H9 (cell line): ENCODE data around the gene COL4A4. TPM values are rescaled to one million over a fixed set of nuclear protein-coding genes. Genes with fewer than 3 reads are reported as not detected.

Experiments used
- DNase-seq: peaks from one replicate; pipeline ENCODE4 v3.0.0-alpha.2; 2017
- H2AFZ ChIP-seq: one replicate; pipeline ENCODE4 v1.6.1; 2013; ENCODE audit warnings: mild to moderate bottlenecking, low read length, control low read depth, moderate library complexity
- H2AK5ac ChIP-seq: 2 replicates; pipeline ENCODE4 v1.6.1; 2013; ENCODE audit warnings: low read length, control low read depth, mixed read lengths; ENCODE audit not compliant: insufficient read length
- H2BK120ac ChIP-seq: one replicate; pipeline ENCODE4 v1.6.1; 2013; ENCODE audit warnings: low read depth, mild to moderate bottlenecking, low read length, control low read depth, inconsistent platforms; ENCODE audit not compliant: poor library complexity, severe bottlenecking
- H2BK12ac ChIP-seq: 2 replicates; pipeline ENCODE4 v1.6.1; 2013; ENCODE audit warnings: low read length, control low read depth, mixed read lengths, low read depth; ENCODE audit not compliant: insufficient read length
- H2BK15ac ChIP-seq: 2 replicates; pipeline ENCODE4 v1.6.1; 2013; ENCODE audit warnings: low read depth, low read length, control low read depth
- H2BK20ac ChIP-seq: one replicate; pipeline ENCODE4 v1.6.1; 2013; ENCODE audit warnings: low read depth, mild to moderate bottlenecking, low read length, control low read depth, inconsistent platforms; ENCODE audit not compliant: poor library complexity, severe bottlenecking
- H2BK5ac ChIP-seq: 2 replicates; pipeline ENCODE4 v1.6.1; 2013; ENCODE audit warnings: low read length, control low read depth, mixed read lengths; ENCODE audit not compliant: insufficient read length
- H3K14ac ChIP-seq: 2 replicates; pipeline ENCODE4 v1.6.1; 2013; ENCODE audit warnings: low read length, control low read depth; ENCODE audit not compliant: insufficient read depth
- H3K18ac ChIP-seq: 2 replicates; pipeline ENCODE4 v1.6.1; 2013; ENCODE audit warnings: low read depth, mild to moderate bottlenecking, mixed read lengths, low read length, control low read depth; ENCODE audit not compliant: insufficient read length
- H3K23ac ChIP-seq: 2 replicates; pipeline ENCODE4 v1.6.1; 2013; ENCODE audit warnings: low read length, control low read depth, mixed read lengths, low read depth; ENCODE audit not compliant: insufficient read length
- H3K23me2 ChIP-seq: 2 replicates; pipeline ENCODE4 v1.6.1; 2013; ENCODE audit warnings: low read depth, mild to moderate bottlenecking, mixed read lengths, low read length, control low read depth; ENCODE audit not compliant: insufficient read length, poor library complexity, severe bottlenecking
- H3K27ac ChIP-seq: 2 replicates; pipeline ENCODE4 v1.5.1; 2013; ENCODE audit warnings: low read length, control low read depth, mixed read lengths, low read depth; ENCODE audit not compliant: insufficient read length
- H3K27me3 ChIP-seq: 2 replicates; pipeline ENCODE4 v1.6.1; 2013; ENCODE audit warnings: low read length, control low read depth, inconsistent platforms; ENCODE audit not compliant: insufficient read depth
- H3K4ac ChIP-seq: 2 replicates; pipeline ENCODE4 v1.6.1; 2013; ENCODE audit warnings: low read depth, mild to moderate bottlenecking, control low read depth, inconsistent platforms, low read length, moderate library complexity
- H3K4me1 ChIP-seq: 2 replicates; pipeline ENCODE4 v1.6.1; 2013; ENCODE audit warnings: low read length, control low read depth, inconsistent platforms; ENCODE audit not compliant: insufficient read depth
- H3K4me2 ChIP-seq: 2 replicates; pipeline ENCODE4 v1.6.1; 2013; ENCODE audit warnings: low read length, control low read depth, mixed read lengths; ENCODE audit not compliant: insufficient read length, insufficient read depth
- H3K56ac ChIP-seq: 2 replicates; pipeline ENCODE4 v1.6.1; 2013; ENCODE audit warnings: low read depth, mild to moderate bottlenecking, mixed read lengths, low read length, control low read depth; ENCODE audit not compliant: insufficient read length
- H3K79me1 ChIP-seq: 2 replicates; pipeline ENCODE4 v1.6.1; 2013; ENCODE audit warnings: low read depth, mild to moderate bottlenecking, moderate library complexity, low read length, control low read depth, inconsistent platforms; ENCODE audit not compliant: insufficient read depth, poor library complexity, severe bottlenecking
- H3K79me2 ChIP-seq: 2 replicates; pipeline ENCODE4 v1.6.1; 2013; ENCODE audit warnings: low read length, control low read depth, inconsistent platforms; ENCODE audit not compliant: insufficient read depth
- H3K9ac ChIP-seq: 2 replicates; pipeline ENCODE4 v1.6.1; 2013; ENCODE audit warnings: low read length, control low read depth, mixed read lengths; ENCODE audit not compliant: insufficient read length; ENCODE audit errors: extremely low read depth
- H3K9me3 ChIP-seq: one replicate; pipeline ENCODE4 v1.6.1; 2013; ENCODE audit warnings: low read depth, low read length, inconsistent platforms; ENCODE audit not compliant: control insufficient read depth
- H3T11ph ChIP-seq: one replicate; pipeline ENCODE4 v1.6.1; 2013; ENCODE audit warnings: mild to moderate bottlenecking, low read length, control low read depth, inconsistent platforms
- H4K20me1 ChIP-seq: one replicate; pipeline ENCODE4 v1.6.1; 2013; ENCODE audit not compliant: control insufficient read depth, insufficient read length, insufficient read depth
- H4K5ac ChIP-seq: 2 replicates; pipeline ENCODE4 v1.6.1; 2013; ENCODE audit warnings: low read depth, mild to moderate bottlenecking, mixed read lengths, low read length, control low read depth; ENCODE audit not compliant: insufficient read length
- H4K8ac ChIP-seq: replicated peaks from 2 replicates; pipeline ENCODE4 v1.6.1; 2013; ENCODE audit warnings: low read length, control low read depth, mixed read lengths, low read depth; ENCODE audit not compliant: insufficient read length
- H4K91ac ChIP-seq: 2 replicates; pipeline ENCODE4 v1.6.1; 2013; ENCODE audit warnings: low read depth, mild to moderate bottlenecking, moderate library complexity, mixed read lengths, low read length, control low read depth; ENCODE audit not compliant: insufficient read length
- H3K27ac Mint-ChIP-seq, 3 experiments: 2 replicates in 2 of 3; 3 replicates in 1 of 3; pipeline ENCODE4 v1.8.0; 2020 to 2021; ENCODE audit warnings: mixed read lengths in 3 of 3, mild to moderate bottlenecking in 1 of 3, moderate library complexity in 1 of 3
- H3K27me3 Mint-ChIP-seq: 2 replicates; pipeline ENCODE4 v1.8.0; 2021; ENCODE audit warnings: low read depth, mild to moderate bottlenecking, moderate library complexity, mixed read lengths
- H3K36me3 Mint-ChIP-seq, 3 experiments: 2 replicates in 2 of 3; 3 replicates in 1 of 3; pipeline ENCODE4 v1.8.0; 2020 to 2021; ENCODE audit warnings: low read depth in 3 of 3, mixed read lengths in 3 of 3; ENCODE audit not compliant: insufficient read depth in 1 of 3
- H3K4me1 Mint-ChIP-seq, 2 experiments: 2 replicates each; pipeline ENCODE4 v1.8.0; 2020; ENCODE audit warnings: mixed read lengths in 2 of 2
- H3K4me3 Mint-ChIP-seq, 2 experiments: 2 replicates in 1 of 2; 3 replicates in 1 of 2; pipeline ENCODE4 v1.8.0; 2020 to 2021; ENCODE audit warnings: mild to moderate bottlenecking in 2 of 2, mixed read lengths in 2 of 2, moderate library complexity in 1 of 2
- H3K9me3 Mint-ChIP-seq, 2 experiments: 2 replicates in 1 of 2; 3 replicates in 1 of 2; pipeline ENCODE4 v1.8.0; 2020; ENCODE audit warnings: mild to moderate bottlenecking in 2 of 2, mixed read lengths in 2 of 2, moderate library complexity in 1 of 2
- WGBS: extraction: QIAGEN DNeasy Blood & Tissue Kit; methylation state at CpG from one replicate; pipeline ENCODE4 v1.1.7; 2013; ENCODE audit warnings: missing lambda C conversion rate, low lambda C conversion rate, mixed read lengths; ENCODE audit not compliant: insufficient read length; ENCODE audit errors: extremely low coverage; 5-methylcytosine and 5-hydroxymethylcytosine counted together
- total RNA-seq: library from RNA; stranded (reverse); gene quantifications from 2 replicates; pipeline ENCODE4 v1.2.1, GENCODE V29; 2021
- TF ChIP-seq, protein P1 (sequence below): fragments of 200-600 bp; sonication (generic); conservative IDR thresholded peaks from 3 replicates; pipeline ENCODE4 v1.8.0; 2021; ENCODE audit warnings: antibody characterized with exemption, mild to moderate bottlenecking

The COL4A4 gene
- total RNA-seq, 1 experiment from 2014 or later = 0.92 TPM

DNA sequence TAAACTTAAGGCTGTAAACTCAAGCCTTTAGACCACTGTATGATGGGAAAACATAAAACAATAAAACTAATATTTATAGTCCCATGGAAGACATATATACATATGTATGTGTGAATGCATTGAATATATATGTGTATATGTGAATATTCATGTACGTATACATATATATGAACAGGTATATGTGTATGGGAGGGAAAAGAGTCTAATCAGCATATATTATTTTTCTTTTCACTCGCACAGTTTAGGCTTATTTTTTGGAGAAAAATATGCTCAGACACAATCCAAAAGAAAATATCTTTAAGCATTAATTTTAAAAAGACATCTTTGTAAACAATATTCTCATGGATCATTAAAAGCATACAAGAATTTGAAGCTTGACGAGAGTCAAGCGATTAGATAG, 22.7 kb downstream of the COL4A4 start:
- Histone ChIP-seq H4K8ac (no peak overlapping the region), H3K14ac (no peak overlapping the region), H3K56ac (no peak overlapping the region), H2AFZ (no peak overlapping the region), H2BK5ac (no peak overlapping the region), H3K27me3 (no peaks in the 10 kb centered on the region), H3T11ph (no peak overlapping the region), H3K4me1 (no peaks in the 10 kb centered on the region), H3K23ac (no peak overlapping the region), H4K20me1 (no peaks in the 10 kb centered on the region), H3K27ac (no peak overlapping the region), H3K9ac (no peak overlapping the region), H2BK15ac (no peak overlapping the region), H3K23me2 (no peaks in the 10 kb centered on the region), H3K4me2 (no peak overlapping the region), H4K91ac (no peak overlapping the region), H2BK20ac (no peak overlapping the region), H3K4ac (no peak overlapping the region), H2AK5ac (no peak overlapping the region), H3K79me2 (no peaks in the 10 kb centered on the region), H3K18ac (no peak overlapping the region), H3K79me1 (no peaks in the 10 kb centered on the region), H2BK12ac (no peak overlapping the region), H3K9me3 (no peaks in the 10 kb centered on the region), H2BK120ac (no peak overlapping the region), H4K5ac (no peak overlapping the region)
- H3K27me3 Mint-ChIP-seq = no peaks in the 10 kb centered on the region
- H3K27ac Mint-ChIP-seq = no peak overlapping the region
- TF ChIP-seq, protein P1, sequence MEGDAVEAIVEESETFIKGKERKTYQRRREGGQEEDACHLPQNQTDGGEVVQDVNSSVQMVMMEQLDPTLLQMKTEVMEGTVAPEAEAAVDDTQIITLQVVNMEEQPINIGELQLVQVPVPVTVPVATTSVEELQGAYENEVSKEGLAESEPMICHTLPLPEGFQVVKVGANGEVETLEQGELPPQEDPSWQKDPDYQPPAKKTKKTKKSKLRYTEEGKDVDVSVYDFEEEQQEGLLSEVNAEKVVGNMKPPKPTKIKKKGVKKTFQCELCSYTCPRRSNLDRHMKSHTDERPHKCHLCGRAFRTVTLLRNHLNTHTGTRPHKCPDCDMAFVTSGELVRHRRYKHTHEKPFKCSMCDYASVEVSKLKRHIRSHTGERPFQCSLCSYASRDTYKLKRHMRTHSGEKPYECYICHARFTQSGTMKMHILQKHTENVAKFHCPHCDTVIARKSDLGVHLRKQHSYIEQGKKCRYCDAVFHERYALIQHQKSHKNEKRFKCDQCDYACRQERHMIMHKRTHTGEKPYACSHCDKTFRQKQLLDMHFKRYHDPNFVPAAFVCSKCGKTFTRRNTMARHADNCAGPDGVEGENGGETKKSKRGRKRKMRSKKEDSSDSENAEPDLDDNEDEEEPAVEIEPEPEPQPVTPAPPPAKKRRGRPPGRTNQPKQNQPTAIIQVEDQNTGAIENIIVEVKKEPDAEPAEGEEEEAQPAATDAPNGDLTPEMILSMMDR = no peak
- no peaks in the 10 kb centered on the region for H3K4me1 Mint-ChIP-seq
- H3K9me3 Mint-ChIP-seq = no peaks in the 10 kb centered on the region
- WGBS = no CpG with 5 or more reads among the region's 4 CpGs
- no peaks in the 10 kb centered on the region for H3K36me3 Mint-ChIP-seq
- DNase-seq = no peak
- no peak overlapping the region for H3K4me3 Mint-ChIP-seq
